HG02798 (cell line): ENCODE results near the gene RCCD1.

Experiments used
- ATAC-seq: cut with Tn5 transposase; IDR thresholded peaks from one replicate; pipeline ENCODE4 v1.9.1; 2021; ENCODE audit warnings: mild to moderate bottlenecking; ENCODE audit not compliant: unreplicated experiment, poor library complexity

The RCCD1 gene

DNA sequence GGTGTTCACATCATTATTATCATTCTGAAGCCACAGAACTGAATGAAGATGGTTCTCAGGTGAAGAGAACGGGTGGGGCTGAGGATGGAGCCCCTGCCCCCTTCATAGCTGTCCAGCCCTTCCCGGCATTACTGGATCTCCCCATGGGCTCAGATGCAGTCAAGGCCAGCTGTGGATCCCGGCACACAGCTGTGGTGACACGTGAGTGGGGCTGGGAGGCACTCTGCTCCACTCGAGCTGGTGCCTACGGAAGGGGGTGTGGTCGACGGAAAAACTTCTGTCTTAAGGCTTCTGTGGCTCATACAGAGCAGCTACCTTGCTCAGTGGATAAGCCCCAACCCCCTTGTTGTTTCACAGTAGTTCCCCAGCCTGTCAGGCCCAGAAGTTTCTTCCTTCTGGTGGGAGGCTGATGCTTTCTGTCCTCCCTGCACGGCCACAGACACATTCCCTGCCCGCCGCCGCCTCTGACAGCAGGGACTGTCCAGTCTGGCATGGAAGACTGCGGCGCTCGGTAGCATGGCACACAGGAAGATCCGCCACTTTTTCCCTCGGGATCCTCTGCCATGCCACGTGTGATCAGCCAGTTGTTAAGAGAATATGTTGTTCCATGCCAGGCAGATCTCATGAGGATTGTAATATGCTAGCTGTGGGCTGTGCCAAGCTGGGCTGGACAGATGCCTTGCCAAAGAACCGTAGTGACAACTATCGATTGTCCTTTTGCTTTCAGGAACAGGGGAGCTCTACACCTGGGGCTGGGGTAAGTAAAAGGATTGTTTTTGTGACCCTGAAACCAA lies 5.8 kb downstream of the RCCD1 start:
- ATAC-seq = no peak

DNA sequence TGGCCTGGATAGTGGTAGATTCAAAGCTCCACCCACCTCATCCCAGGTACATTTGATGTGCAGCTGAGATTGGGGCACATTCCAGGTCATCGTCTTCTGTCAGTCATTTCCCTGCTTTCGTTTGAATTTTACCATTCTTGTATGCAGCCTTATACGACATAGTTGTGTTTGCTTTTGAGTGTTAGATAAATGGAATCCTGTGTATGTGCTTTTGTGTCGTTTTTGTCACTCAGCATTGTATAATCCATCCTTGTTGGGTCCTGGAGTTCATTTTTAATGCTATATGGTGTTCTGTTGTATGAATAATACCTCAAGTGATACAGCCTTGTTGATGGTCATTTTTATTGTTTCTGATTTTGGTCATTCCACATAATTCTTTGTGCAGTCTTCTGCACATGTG lies 7.3 kb downstream of the RCCD1 start:
- no peak for ATAC-seq

DNA sequence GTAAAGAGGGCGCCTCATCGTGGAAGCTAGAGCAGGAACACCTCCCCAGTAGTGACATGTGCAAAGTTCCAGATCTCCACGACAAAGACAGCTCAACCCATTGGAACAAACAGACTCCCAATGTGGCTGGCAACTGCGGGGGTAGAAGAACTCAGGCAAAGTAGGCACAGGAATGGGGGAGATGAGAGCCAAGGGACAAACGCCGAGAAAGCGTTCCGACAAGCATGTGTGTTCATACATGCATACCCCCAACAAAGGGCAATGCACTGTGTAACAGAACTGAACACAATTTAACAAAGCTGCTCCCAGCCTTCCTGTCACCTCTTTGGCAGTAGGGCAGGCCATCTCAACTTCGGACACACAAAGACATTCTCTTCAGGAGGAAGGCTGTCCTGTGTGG lies 11.6 kb downstream of the RCCD1 start:
- ATAC-seq = no peak

DNA sequence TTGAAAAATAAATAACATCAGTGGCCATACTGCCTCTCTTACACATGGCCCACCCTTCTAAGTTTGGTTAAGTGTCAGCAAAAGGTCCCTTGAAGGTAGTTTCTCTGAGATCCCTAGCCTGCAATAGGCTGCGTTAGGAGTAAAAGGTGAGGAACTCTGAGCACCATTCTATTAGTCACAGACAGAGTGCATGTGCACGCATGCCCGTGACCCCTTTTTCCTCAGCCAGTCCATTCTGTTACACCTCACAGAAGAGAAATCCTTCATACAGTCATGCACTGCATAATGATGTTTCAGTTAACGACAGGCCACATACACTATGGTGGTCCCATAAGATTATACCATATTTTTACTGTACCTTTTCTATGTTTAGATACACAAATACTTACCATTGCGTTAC lies 12.5 kb downstream of the RCCD1 start:
- ATAC-seq = no peak

DNA sequence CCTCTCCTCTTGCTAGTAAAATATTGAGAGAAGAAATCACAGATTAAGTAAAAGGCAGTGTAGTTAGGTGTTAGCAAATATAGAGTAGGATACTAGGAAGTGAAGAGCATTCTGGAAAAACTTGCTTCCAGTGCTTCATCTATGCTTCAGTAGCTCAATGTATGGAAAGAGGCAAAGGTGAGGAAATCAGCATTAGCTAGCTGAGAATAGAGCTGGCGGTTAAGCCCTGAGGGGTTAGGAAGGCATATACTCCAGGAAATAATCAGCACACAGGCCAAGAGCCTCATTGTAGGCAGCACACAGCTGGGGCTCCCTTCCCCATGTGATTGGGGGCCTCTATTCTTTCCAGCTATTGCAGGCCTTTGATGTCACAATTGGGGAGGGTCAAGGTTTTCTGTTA lies 13.8 kb downstream of the RCCD1 start:
- ATAC-seq = no peak

DNA sequence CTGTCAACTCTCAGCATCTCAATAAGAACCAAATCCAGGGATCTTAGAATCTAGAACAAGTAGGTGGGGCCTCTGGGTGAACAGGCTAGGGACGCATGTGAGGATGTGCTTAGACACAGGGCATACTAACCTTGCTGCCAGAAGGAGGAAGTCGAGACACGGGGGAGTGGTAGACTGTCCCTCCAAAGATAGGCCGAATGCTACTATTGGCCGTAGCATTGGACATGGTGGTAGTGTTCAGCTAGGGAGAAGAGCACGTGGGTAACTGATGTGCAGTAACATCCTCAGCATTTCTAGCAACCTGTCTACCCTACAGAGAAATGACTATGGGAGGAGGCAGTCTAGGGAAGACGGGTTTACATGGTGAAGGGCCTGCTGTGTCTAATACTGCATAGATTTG lies 15.6 kb downstream of the RCCD1 start:
- ATAC-seq = no peak

DNA sequence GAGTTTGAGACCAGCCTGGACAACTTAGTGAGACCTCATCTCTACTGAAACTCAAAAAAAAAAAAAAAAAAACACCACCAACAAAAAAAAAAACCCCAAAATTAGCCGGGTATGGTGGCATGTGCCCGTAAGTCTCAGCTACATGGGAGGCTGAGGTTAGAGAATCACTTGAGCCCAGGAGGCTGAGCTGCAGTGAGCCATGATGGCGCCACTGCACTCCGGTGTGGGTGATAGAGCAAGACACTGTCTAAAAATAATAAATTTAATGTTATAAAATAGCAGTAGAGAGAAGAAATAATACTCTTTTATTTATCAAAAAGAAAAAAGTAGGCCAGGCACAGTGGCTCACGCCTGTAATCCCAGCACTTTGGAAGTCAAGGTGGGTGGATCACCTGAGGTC lies 17.4 kb downstream of the RCCD1 start:
- no peak for ATAC-seq

DNA sequence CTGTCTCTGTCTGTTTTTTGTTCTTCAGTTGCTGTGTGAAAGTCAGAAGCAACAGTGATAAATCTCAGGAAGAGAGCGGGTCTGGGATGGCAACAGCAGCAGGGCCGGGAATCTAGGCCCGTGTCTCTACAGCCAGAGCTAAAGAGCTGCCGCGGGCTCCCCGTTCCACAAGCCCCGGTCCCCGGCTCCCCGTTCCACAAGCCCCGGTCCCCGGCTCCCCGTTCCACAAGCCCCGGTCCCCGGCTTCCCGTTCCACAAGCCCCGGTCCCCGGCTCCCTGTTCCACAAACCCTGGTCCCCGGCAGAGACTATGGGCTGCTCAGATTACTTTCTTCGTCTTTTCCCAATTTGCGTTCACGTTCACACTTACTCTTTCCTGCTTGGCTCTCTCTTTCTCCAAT lies 19.5 kb downstream of the RCCD1 start:
- no peak for ATAC-seq

DNA sequence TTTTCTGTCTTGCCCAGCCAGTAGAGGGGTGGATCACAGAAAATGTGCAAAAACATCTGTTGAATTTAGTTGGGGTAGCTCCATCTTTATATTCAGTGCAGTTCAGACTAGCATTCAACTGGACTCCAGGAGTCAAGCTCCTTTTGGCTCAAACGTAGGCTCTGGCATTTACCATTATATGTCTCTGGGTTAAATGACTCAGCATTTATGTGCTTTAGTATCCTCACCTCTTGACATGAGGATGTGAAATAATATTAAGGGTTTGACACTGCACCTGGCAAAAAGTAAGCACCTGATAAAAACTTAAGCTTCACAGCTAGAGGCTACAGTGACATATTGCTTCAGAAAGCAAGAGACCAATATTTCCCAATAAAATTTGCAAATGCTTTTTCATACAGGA lies 24.9 kb downstream of the RCCD1 start:
- ATAC-seq = no peak

DNA sequence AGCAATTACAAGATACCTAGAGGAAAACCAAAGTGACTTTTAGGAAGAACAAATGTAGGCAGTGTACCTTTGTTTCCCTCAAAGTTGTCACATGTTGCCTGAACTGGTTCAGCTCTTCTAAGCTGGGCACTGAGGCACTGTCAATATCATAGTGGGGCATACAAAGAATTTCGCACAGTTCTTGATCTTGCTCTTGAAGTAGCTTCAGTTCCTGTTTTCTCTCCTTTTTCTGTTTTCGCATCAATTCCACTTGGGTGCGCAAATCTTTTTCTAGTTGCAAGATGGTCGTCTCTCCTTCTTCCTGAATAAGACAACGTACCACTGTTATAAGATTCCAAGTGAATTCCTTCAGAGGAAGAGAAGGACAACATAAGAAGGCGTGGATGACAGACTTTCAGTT lies 27.0 kb downstream of the RCCD1 start:
- ATAC-seq = peak; percentile 74

DNA sequence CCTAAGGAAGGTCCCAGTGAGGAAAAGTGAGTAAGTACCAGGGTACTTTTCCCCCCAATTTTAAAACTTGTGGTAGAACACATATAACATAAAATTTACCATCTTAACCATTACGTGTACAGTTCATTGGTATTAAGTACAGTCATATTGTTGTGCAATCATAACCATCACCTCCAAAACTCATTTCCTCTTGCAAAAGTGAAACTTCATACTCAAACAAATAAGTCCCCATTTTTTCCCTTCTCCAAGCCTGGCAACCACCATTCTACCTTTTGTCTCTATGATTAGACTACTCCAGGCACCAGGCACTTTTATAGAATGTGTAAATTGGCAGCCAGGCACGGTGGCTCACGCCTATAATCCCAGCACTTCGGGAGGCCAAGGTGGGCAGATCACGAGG lies 27.5 kb downstream of the RCCD1 start:
- ATAC-seq = peak; percentile 32

DNA sequence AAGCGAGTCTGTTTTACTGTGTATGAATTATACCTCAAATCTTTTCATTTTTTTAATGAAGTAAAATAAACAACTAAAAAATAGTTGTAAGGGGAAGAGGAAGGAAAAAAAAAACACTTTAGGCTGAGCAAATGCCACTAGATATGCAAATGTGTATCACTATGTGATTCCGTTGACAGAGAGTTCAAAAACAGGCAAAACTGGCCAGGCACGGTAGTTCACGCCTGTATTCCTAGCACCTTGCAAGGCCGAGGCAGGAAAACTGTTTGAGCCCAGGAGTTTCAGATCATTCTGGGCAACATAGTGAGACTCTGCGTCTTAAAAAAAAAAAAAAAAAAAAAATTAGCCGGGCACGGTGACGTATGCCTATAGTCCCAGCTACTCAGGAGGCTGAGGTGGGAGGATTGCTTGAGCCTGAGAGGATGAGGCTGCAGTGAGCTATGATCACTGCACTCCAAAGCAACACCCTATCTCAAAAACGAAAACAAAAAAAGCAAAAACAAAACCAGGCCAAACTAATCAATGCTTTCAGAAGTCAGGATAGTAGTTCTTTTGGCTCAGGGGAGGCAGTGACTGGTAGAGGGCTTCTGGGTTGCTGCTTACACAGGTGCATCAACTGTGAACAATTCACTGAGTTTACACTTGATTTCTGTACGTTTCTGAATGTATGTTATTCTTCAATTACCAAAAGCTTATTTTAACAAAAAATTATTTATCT lies 32.3 kb downstream of the RCCD1 start:
- peak; percentile 58 for ATAC-seq

DNA sequence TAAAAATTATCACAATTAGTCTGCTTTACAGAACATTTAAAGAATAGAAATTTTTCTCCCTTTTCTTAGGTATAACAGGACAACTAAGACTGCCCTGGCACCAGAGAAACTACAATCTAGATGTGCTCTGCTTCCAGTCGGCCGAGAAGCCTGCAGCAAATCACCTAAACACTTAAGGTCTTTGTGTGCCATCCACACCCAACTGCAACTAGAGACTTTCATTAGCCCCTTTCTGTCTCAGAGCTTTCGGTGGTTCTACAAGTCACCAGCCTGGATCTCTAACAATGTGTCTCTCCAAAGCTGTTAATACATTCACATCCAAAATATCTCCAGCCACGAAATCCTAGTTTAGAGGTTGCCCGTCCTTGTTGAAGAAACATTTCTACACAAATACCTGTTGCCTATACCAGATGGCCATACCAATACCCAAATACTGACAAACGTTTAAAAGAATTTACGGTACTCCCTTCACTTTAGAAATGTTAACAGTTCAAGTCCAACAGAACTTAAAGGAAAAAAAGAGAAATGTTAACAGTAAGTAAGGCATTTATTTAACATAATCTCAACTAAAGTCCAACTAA lies 33.0 kb downstream of the RCCD1 start:
- ATAC-seq = no peak

DNA sequence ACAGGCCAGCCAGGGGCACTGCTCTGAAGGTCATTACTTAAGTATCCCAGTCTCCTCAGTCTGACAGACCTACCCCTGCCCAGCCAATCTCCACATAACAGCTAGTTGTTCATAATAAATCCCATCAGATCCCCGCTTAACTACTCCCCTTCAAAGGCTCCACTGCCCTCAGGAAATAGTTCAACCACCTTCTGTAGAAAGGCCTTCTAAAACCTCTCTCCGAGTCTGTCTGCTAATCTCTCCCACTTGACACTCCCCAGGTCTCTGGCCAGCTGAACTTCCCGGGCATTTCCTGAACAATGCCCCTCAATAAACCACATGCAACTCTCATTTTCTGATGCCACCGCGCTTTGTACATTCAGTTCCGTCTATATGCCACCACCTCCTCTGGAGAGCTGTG lies 33.6 kb downstream of the RCCD1 start:
- no peak for ATAC-seq

DNA sequence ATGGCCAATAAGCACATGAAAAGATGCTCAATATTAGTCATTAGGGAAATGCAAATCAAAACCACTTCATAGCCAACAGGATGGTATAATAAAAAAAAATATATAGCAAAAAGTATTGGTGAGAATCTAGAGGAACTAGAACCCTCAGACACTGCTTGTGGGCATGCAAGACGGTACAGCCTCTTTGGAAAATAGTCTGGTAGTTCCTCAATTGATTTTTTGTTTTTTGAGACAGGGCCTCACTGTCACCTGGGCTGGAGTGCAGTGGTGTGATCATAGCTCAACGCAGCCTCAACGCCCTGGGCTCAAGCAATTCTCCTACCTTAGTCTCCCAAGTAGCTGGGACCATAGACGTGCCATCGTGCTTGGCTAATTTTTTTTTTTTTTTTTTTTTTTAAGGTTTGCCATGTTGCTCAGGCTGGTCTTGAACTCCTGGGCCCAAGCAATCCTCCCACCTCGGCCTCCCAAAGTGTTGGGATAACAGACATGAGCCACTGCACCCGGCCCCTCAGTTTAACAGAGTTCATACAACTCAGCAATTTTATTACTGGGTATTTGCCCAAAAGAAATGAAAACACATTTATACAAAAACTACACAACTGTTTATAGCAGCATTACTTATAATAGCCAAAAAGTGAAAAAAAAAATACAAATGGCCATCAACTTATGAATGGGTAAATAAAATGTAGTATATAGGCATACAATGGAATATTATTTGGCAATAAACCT lies 34.5 kb downstream of the RCCD1 start:
- no peak for ATAC-seq

DNA sequence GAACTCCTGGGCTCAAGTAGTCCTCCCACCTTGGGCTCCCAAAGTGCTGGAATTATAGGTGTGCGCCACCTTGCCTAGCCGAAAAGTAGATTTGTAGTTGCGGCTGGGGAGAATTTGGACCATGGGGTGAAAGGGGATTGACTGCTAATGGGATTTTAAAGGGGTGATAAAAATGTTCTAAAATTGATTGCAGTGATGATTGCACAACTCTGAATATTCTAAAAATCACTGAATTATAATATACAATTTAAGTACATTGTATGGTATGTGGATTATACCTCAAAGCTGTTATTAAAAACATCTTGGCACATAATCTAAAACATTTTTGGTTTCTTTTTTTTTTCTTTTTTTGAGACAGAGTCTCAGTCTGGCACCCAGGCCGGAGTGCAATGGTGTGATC lies 35.8 kb downstream of the RCCD1 start:
- no peak for ATAC-seq

DNA sequence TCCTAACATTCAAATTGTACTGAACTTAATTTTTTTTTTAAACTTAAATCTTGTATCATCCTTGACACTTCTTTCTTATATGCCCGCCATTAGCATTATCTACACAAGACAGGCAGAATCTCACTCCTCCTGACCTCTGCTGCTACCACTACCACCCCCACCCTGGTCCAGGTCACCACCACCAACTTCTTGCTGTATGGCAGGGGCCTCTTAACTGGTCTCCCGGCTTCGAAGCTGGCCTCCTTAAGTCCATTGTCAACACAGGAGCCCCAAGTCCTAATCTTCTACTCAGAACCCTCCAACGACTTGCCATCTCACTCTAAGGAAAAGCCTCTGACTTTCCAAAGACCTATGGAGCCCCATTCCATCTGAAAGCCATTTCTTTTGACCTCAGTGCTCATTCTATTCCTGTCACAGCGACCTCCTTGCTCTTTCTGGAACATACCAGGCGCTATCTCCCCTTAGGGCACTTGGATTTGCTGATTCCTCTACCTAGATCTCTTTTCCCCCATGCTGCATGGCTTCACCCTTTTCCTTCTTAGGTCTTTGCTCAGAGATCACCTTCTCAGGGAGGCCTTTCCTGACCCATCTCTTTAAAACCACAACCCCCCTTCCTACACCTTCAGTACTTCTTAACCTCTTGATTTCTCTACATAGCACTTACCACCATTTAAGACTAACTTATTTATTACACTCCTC lies 37.1 kb downstream of the RCCD1 start:
- no peak for ATAC-seq

DNA sequence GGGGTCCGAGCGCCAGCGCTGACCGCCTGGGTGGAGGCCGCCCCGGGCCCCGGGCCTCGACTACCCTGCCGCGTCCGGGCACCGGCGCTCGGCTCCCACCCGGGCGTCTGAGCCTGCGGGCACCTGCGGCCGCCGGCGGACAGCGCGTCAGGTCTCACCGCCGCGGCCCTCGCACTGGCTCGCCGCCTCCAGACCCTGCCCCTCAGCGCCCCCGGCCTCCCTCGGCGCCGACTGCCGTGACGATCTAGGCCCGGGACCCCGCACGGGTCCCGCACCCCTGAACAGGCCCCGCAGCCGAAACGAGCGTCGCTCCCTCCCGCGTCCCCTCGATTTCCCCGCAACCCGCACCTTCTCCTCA lies 39.4 kb downstream of the RCCD1 start:
- ATAC-seq = peak; percentile 17

DNA sequence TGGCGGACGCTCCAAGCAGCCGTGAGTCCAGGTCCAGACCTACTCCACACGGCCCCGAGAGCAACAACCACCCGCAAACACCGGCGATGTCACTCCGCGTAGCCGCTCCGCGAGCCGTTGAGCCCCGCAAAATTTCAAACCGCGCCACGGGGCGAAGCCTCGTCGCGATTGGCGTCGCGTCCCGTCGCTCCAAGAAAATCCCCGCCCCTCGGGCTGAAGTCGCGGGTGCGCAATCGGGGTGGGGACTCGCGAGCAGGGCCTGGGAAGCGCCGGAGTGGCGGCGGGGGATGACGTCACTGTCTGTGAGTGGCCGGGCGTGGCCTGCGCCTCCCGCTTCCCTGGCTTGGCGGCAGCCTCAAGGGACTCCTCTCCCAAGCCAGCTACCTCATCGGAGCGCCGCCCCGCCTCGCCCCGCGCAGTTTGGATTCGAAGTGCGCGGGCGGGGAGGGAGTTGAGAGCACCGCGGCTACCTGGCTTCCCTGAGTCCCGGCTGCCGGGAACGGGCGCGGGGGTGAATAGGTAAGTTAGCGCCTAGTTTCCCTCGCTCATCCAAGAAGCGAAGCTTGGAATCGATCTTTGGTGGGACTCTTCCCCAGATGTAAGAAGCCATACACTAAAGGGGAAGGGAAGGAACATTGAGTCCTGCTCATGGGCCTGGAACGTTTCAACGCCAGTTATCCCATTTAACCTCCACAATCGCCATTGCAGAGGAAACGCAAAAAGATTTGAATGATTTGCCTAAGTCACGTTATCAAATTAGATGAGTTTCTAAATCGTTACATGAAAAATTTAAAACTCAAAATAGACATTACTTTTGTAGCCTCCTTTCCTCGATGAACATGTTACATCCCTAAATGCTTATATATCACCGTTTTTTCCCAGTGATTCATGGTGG lies 40.0 kb downstream of the RCCD1 start, which contains the start of gene PRC1:
Gene PRC1 (minus strand): TSS at position 119 of the 895 bp plus-strand sequence. CDS start 118 bp downstream, at position 1.
- peak; percentile 98 for ATAC-seq
